HG03060 (cell line): ENCODE data around the gene CP.
"Not testable (repeated sequence)": the region's sequence is repeated elsewhere in the genome, so short reads cannot be mapped to it uniquely, and the experiment has no call there.

Experiments used
- ATAC-seq: cut with Tn5 transposase; IDR thresholded peaks from one replicate; pipeline ENCODE4 v1.9.1; 2021; ENCODE audit warnings: low read depth, moderate number of reproducible peaks; ENCODE audit not compliant: unreplicated experiment

Gene CP

DNA sequence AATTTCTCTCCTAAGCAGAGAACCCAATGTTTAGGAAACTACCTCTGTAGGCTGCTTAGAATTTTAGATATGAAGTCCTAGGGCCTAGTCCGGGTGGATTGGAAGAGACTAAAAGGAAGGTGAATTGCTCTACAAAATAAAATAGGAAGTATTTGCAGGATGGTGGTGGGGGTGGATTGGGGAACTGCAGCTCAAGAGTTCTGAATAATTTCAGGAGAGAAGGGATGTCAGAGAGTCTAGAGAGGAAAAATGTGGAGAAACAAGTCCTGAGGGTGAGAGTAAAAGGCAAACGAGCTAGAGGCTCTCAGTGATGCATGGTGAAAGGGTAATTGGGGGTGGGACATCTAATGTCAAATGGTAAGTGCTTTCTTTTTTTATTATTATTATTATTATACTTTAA is 10.2 kb upstream of the CP start:
- no peak for ATAC-seq

DNA sequence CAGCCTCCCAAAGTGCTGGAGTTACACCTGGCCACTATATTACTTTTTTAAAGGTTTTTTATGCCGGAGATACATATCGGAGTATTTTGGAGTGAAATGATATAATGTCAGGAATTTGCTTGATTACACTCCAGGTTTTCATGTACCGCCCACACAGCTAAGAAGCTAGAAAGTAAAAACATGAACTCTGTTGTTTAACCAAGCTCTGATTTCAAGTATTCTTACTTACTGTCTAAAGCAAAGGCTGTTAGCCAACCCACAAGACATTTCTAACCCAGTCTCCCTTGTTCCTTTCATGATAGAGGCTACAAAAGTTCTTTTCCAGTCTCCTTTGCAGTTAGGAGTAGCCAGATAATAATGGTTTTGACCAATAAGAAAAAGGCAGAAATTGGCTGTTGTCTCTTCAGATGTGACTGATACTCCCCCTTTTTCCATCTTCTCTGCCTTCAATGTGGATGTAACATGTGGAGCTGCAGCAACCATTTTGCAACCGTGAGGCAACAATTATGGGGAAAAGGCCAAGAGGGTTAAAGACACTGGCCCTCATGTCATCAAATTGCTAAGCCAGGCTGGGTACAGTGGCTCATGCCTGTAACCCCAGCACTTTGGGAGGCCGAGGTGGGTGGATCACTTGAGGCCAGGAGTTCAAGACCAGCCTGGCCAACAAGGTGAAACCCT is 6.1 kb upstream of the CP start:
- no peak for ATAC-seq

- ATAC-seq, result no peak
Observed at GRCh38 chr3:149226776-149227175, 5.1 kb upstream of the CP start.

DNA sequence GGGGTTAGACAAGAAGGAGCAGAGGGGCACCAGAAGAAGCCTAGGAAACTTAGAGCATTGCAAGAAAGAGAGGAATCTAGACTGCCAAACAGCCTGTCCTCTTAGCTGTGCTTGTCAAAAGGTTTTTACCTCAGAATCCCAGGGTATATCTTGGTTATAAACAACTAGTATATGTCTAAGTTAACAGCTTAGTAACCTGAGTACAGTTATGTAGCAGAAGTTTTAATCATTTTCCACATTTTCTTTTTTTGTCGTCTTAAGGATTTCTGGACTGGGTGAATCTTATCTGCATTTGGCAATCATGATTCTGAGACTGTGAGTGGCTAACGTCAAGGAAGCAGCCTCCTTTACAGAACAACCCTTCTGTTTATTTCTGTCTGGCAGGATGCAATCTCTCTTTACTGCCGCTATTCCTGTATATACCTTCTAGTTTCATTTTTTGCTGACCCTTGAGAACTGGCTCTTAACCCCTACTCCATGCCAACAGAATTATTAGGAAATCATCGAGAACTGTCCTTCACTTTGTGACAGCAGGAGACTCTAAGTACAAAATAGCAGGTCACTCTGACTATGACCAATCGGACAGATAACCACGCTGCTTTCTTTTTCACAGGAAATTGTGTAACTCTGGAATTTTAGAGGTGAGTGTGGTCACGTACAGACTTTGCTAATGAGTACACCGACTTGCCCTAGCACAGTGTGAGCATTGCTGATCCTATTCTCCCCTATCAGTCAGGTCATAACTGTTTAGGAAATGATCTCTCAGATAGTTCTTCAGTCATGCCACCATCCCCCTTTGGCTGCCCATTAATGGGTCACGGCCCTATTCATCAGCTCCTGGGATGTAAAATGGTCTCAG is 3.3 kb upstream of the CP start:
- peak; percentile 91 for ATAC-seq

DNA sequence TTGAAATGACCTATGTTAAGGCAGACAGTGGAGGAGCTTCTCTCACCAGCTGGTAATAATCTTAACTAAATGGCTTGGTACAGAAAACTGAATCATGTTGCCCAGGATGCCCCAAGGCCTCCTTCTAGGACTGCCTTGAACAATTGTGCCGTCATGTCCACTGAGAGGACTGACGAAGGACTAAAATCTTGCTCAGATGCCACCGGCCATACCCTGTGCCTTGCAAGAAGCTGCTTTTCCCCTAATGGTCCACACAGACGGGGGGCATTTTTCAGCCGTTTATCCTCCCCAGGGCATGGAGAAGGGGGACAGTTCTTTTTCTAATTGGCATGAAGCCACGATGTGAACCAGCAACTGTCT is 1.8 kb upstream of the CP start:
- ATAC-seq, result no peak

GRCh38 chr3:149219380-149220121 is 2.1 kb downstream of the CP start:
- ATAC-seq, result not testable (repeated sequence)

GRCh38 chr3:149217347-149217746 is 4.3 kb downstream of the CP start:
- no peak for ATAC-seq

GRCh38 chr3:149216193-149216869 is 5.3 kb downstream of the CP start:
- no peak for ATAC-seq

DNA sequence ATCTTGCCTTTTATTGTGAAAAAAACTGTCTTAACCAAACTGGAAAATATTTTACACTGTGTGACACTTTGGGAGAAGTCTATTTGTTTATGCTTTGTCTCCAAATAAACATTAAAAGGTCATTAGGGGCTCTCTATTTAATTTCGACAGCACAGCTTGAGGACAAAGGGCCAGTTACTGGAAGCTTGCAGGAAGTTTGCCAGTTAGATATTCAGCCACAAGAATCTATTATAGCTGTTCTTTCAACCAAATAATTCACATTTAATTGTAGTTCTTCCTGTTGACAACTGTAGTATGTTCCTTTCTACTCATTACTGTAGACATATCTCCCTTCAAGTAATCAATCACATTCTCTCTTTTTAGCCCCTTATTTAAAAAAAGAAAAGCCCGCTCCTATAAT is 6.1 kb downstream of the CP start:
- ATAC-seq, result no peak

GRCh38 chr3:149214702-149215101 is 6.9 kb downstream of the CP start:
- ATAC-seq, result no peak

DNA sequence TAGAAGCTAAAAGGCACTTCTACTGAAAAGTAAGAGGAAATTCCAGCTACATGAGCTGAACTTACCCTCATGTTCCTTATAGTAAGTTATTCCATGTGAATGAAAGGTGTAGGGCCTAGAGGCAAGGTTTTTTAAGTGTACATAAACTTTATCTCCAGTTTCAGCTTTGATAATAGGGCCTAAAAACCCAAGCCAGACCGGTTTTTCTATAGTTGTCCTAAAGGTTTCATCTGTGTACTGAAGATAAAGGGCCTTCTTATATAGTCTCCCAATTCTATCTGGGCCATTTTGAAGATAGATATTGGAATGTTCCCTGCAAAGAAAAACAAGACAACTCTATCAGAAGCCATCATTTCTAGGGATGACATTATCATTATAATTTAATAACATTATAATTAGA is 9.2 kb downstream of the CP start:
- ATAC-seq, result no peak

GRCh38 chr3:149209431-149209830 is 12.2 kb downstream of the CP start:
- no peak for ATAC-seq

GRCh38 chr3:149207475-149207874 is 14.2 kb downstream of the CP start:
- ATAC-seq, result no peak

DNA sequence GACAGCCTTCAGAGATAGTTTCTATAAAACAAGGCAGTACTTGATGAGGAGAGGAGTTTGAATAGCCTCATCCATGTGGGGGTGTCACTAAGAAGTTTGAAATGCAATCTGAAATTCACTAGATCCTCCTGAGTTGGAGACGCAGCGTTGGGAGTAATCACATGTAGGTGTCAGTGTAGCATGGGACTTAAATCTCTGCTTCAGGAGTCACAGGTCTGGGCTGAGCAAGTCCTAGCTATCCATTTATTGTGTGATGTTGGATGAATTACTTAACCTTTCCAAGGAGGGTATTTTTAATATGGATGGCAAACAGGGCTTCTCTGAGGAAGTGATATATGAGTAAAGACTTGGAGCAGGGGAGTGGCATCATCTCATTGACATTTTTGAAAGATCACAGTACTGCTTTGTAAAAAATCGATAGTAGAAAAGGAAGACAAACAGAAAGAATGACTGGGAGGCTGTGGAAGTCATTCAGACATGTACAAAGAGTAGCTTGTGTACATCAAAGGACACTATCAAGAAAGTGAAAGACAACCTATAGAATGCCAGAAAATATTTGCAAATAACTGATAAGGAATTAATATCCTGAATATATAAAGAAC is 17.1 kb downstream of the CP start:
- ATAC-seq, result no peak

DNA sequence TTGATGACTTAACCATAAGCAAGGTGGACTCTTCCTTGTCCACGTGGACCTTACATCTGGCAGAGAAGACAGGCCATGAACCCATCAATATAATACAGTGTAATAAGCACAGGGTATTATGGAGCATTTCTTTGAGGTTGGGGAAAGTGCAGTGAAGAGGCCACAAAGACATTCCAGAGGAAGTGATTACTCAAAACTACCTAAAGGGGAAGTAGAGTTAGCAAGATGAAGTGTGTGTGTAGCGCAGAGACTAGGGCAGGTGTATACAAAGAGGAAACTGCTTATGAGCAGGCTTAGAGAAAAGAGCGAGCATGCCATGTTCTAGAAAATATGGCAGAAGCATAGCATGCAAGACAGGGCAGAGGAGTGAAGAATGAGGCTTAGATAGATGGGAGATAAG is 17.9 kb downstream of the CP start:
- ATAC-seq, result peak; percentile 98

DNA sequence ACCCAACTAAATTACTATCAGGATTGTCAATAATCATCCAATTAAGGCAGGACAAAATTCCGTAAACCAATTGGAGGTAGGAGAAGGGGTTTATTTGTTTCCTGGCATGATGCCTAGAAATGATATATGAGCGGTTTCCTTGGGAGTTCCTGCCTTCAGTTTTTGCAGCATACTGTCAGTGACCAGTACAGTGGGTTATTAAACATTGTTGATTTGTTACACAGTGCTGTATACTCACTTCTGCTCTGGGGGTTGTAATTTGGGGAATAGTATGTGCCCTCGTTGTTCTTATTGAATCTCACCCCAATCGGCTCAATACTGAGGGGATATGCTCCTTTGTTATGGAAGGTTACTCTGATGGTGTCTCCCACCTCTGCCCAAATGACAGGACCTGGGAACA is 22.2 kb downstream of the CP start:
- ATAC-seq, result no peak

- ATAC-seq, result no peak
Observed at GRCh38 chr3:149198611-149199010, 23.0 kb downstream of the CP start.

DNA sequence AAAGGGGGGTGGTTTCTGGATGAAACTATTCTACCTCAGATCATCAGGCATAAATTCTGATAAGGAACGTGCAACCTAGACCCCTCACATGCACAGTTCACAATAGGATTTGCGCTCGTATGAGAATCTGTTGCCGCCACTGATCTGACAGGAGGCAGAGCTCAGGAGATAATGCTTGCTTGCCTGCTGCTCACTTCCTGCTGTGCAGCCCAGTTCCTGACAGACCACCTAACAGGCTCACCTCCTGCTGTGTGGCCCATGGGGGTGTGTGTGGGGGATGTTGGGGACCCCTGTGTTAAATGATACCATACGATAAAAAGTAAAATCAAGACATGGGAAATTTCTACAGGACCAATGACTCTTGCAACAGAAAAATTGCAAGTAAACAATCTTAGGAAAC is 24.0 kb downstream of the CP start:
- ATAC-seq, result no peak

DNA sequence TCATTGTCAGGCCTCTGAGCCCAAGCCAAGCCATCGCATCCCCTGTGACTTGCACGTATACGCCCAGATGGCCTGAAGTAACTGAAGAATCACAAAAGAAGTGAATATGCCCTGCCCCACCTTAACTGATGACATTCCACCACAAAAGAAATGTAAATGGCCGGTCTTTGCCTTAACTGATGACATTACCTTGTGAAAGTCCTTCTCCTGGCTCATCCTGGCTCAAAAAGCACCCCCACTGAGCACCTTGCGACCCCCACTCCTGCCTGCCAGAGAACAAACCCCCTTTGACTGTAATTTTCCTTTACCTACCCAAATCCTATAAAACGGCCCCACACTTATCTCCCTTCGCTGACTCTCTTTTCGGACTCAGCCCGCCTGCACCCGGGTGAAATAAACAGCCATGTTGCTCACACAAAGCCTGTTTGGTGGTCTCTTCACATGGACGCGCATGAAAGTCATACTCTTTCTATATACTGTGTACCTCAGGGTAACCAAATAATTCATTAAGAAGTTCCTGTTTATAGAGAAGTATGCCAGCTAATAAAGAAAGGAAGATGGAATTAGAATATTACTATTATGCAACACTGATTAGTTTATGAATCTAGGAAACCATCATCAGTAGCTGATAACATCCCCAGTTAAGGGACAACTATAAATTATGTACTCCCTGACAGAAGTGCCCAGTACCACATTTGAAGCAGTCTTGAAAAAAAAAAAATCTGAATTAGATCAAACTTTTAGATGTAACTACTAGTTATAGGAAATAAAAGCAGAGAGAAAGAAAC is 24.6 kb downstream of the CP start:
- ATAC-seq, result not testable (repeated sequence)

DNA sequence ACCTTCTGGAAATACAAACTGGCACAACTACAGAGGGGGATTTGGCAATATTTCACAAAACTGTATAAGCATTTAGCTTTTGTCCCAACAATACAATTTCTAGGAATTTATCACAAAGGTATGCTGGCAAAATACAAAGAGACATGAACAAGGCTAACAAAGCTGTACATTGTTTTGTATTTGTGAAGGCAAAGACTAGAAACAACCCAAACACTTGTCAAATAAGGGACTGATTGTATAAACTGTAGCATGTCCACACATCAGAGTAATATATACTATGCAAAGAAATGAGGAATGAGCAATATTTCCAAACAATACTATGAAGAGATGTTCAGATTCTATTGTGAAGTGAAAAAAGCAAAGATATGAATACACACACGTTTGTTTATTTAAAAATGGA is 26.4 kb downstream of the CP start:
- ATAC-seq, result no peak
